Parathyroid adenoma (tissue), 2 donors: ENCODE data around the gene IL1RN.

ENCODE experiments used
- H2AFZ ChIP-seq: fragments of 300-600 bp; sonication (generic); one replicate; pipeline ENCODE4 v1.7.0; 2017; ENCODE audit warnings: antibody characterized with exemption, mild to moderate bottlenecking
- H3K27ac ChIP-seq: fragments of 300-600 bp; sonication (generic); one replicate; pipeline ENCODE4 v1.7.0; 2017
- H3K27me3 ChIP-seq: fragments of 300-600 bp; sonication (generic); one replicate; pipeline ENCODE4 v1.7.0; 2017; ENCODE audit warnings: low read length; ENCODE audit not compliant: control insufficient read depth, insufficient read depth
- H3K36me3 ChIP-seq: fragments of 300-600 bp; sonication (generic); one replicate; pipeline ENCODE4 v1.7.0; 2017; ENCODE audit warnings: low read length; ENCODE audit not compliant: control insufficient read depth, insufficient read depth
- H3K4me1 ChIP-seq: fragments of 300-600 bp; sonication (generic); one replicate; pipeline ENCODE4 v1.7.0; 2017; ENCODE audit warnings: control low read depth
- H3K4me2 ChIP-seq: fragments of 300-600 bp; sonication (generic); one replicate; pipeline ENCODE4 v1.7.0; 2017; ENCODE audit warnings: low read length
- H3K4me3 ChIP-seq: fragments of 300-600 bp; sonication (generic); one replicate; pipeline ENCODE4 v1.7.0; 2017; ENCODE audit warnings: low read depth, low read length
- H3K79me2 ChIP-seq: fragments of 300-600 bp; sonication (generic); one replicate; pipeline ENCODE4 v1.7.0; 2017; ENCODE audit warnings: control low read depth
- H3K9ac ChIP-seq: fragments of 300-600 bp; sonication (generic); one replicate; pipeline ENCODE4 v1.7.0; 2017; ENCODE audit warnings: mild to moderate bottlenecking
- H3K9me3 ChIP-seq: fragments of 300-600 bp; sonication (generic); one replicate; pipeline ENCODE4 v1.7.0; 2017; ENCODE audit warnings: low read length; ENCODE audit not compliant: control insufficient read depth
- TF ChIP-seq, protein P1 (sequence below): fragments of 300-600 bp; sonication (generic); IDR thresholded peaks from one replicate; pipeline ENCODE4 v1.7.0; 2017; ENCODE audit warnings: antibody characterized with exemption, mild to moderate bottlenecking
- donor health status: primary hyperparathyroidism.

Gene IL1RN

DNA sequence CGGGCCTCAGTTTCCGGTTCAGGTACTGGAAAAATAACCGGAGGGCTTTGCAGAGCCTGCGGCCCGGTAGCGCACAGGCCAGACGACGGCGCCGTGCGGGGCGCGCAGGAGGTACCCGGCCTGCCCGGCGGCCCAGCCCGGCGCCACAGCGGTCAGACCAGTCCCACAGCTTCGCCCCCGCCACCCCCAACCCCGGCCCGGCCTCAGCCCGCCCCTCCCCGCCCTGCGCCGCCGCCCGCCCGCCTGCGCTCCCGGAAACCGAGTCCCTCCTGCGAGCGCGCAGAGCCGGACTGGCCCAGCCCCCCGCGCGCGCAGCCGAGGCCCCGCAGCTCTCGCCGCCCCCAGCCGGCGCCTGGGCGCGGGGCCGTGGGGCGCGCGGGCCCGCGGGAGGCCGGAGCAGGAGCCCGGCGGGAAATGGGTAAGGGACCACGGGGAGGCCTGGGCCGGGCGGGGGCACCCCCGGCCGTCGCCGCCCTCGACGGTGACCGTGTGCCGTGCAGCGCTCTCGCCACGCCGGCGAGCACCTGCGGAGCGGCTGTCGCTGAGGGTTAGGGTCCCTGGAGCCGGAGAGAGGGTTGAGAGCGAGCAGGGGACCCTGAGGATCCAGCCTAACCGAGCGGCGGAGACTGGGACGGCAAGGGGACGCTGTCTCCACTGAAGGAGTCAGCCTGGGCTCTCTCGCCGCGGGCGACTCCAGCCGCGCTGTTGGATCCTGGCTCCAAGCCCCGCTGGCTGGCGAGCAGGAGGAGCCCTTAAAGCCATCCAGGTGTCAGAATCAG, 29.9 kb downstream of the IL1RN start:
- TF ChIP-seq, protein P1, sequence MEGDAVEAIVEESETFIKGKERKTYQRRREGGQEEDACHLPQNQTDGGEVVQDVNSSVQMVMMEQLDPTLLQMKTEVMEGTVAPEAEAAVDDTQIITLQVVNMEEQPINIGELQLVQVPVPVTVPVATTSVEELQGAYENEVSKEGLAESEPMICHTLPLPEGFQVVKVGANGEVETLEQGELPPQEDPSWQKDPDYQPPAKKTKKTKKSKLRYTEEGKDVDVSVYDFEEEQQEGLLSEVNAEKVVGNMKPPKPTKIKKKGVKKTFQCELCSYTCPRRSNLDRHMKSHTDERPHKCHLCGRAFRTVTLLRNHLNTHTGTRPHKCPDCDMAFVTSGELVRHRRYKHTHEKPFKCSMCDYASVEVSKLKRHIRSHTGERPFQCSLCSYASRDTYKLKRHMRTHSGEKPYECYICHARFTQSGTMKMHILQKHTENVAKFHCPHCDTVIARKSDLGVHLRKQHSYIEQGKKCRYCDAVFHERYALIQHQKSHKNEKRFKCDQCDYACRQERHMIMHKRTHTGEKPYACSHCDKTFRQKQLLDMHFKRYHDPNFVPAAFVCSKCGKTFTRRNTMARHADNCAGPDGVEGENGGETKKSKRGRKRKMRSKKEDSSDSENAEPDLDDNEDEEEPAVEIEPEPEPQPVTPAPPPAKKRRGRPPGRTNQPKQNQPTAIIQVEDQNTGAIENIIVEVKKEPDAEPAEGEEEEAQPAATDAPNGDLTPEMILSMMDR = no peak
- Histone ChIP-seq H3K36me3 (no peaks in the 10 kb centered on the region), H3K4me3 (peak overlapping the region; percentile 72), H3K27me3 (no peaks in the 10 kb centered on the region), H3K9me3 (no peaks in the 10 kb centered on the region), H3K9ac (peak overlapping the region; percentile 31), H3K4me2 (peak overlapping the region; percentile 87), H2AFZ (peak overlapping the region; percentile 87), H3K79me2 (no peaks in the 10 kb centered on the region), H3K27ac (peak overlapping the region; percentile 83), H3K4me1 (peaks cover 9% of the 10 kb centered on the region)

DNA sequence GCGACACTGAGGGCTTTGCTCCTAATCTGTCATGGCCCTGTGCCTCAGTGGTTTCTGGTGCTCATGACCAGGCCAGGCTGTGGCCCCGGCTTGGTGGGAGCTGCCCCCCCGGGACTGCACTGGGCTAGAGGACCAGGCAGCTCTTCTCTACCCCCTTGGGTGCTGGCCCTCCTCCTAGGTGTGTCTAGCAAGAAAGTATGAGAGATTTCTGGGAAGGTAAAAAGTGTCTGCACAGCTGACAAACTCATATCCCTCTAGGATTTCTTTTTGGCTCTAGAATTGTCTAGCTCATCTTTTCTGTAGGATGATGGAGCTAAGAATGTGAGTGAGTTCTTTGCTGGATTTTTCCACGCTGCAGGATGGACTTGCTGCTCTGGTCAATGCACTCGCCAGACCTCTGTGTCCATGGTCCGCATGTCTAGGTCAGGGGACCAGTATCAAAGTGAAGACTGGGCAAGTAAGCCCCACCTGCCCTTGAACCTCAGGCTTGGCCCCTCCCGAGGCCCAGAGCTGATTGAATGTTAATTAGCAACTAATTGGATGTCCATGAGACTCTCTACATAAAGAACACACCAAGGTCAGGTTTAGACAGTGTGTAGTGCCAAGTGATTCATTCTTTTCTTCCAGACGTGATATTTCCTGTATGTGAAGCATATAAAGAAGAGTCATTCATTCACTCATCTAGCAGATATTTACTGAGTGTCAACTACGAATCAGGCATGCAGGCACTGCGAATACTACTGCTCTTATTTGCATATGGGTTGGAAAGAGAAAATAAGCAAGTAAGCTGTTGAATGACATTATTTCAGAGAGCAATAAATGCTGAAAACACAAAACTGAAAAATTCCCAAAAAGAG, 30.7 kb downstream of the IL1RN start:
- no peaks in the 10 kb centered on the region for H3K36me3 ChIP-seq
- peaks cover 9% of the 10 kb centered on the region for H3K4me1 ChIP-seq
- H3K27ac ChIP-seq = peak overlapping the region; percentile 83
- no peaks in the 10 kb centered on the region for H3K79me2 ChIP-seq
- H3K9ac ChIP-seq = peak overlapping the region; percentile 31
- peak overlapping the region; percentile 87 for H3K4me2 ChIP-seq
- H3K27me3 ChIP-seq = no peaks in the 10 kb centered on the region
- peak overlapping the region; percentile 72 for H3K4me3 ChIP-seq
- TF ChIP-seq, protein P1 = no peak
- H3K9me3 ChIP-seq = no peaks in the 10 kb centered on the region
- peak overlapping the region; percentile 87 for H2AFZ ChIP-seq

DNA sequence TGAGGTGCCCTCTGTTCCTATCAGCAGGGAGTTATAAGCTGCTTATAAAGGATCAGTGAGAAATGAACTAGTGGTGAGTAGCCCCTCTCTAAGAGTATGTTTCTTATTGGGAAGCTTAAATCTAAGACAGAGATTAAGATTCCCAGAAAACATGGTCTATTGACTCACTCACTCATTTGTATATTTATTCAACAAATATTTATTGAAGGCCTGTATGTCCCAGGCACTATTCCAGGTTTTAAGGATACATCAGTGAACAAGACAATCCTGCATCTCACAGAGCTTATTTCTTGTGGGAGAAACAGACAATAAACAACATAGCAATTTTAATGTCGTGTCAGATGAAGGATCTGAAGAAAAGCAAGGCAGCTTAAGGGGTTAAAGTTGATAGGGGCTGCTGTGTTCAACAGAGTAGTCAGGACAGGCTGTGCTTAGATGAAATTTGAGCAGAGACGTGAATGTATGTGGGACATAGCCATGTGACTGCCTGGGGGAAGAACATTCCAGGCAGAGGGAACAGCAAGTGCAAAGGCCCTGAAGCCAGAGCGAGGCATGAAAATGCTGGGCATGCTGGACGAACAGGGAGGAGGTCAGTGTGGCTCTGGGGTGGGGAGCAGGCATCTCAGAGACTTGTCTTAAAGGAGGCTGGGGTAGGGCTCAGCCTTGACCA, 31.6 kb downstream of the IL1RN start:
- H3K27me3 ChIP-seq = no peaks in the 10 kb centered on the region
- TF ChIP-seq, protein P1 = no peak
- no peak overlapping the region for H3K9ac ChIP-seq
- no peak overlapping the region for H3K4me3 ChIP-seq
- H3K9me3 ChIP-seq = no peaks in the 10 kb centered on the region
- no peaks in the 10 kb centered on the region for H3K79me2 ChIP-seq
- H3K4me1 ChIP-seq = peaks cover 9% of the 10 kb centered on the region
- no peaks in the 10 kb centered on the region for H3K36me3 ChIP-seq
- no peak overlapping the region for H3K4me2 ChIP-seq
- H2AFZ ChIP-seq = no peak overlapping the region
- peak overlapping the region; percentile 83 for H3K27ac ChIP-seq

DNA sequence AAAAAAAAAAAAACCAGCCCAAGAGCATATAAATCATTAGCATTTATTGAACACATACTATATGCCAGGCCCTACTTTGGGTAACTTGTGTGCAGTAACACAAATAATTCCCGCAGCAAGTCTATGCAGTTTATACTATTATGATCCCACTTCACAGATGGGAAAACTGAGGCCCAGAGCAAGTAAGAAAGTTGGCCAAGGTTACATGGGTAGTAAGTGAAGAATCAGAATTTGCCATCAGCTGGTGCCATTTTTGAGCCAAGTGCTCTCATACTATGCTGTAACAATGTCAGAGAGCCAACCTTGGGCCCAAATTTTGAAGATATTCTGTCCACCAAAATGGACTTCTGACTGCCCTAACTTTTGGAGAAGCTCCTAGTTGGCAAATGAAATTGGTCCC, 32.9 kb downstream of the IL1RN start:
- H3K9me3 ChIP-seq = no peaks in the 10 kb centered on the region
- no peak overlapping the region for H2AFZ ChIP-seq
- no peak overlapping the region for H3K4me2 ChIP-seq
- no peak overlapping the region for H3K4me3 ChIP-seq
- no peaks in the 10 kb centered on the region for H3K27me3 ChIP-seq
- no peak overlapping the region for H3K9ac ChIP-seq
- H3K4me1 ChIP-seq = peaks cover 9% of the 10 kb centered on the region
- no peaks in the 10 kb centered on the region for H3K79me2 ChIP-seq
- TF ChIP-seq, protein P1 = no peak
- H3K36me3 ChIP-seq = no peaks in the 10 kb centered on the region
- no peak overlapping the region for H3K27ac ChIP-seq
